HepG2 (cell line): Measurements from ENCODE around the gene RCC1. TPM values are rescaled to one million over a fixed set of nuclear protein-coding genes. Genes with fewer than 3 reads are reported as not detected.

ENCODE experiments used
- ARNT2 ChIP-seq: sonication (generic); formaldehyde crosslinking; IDR thresholded peaks from 2 replicates; pipeline ENCODE4 v1.8.0; 2022; ENCODE audit warnings: mild to moderate bottlenecking, low read depth, missing genetic modification reagents, moderate library complexity
- ATAD3A ChIP-seq: sonication (generic); formaldehyde crosslinking; IDR thresholded peaks from 2 replicates; pipeline ENCODE4 v1.4.0; 2020; ENCODE audit warnings: missing genetic modification reagents
- BRD4 ChIP-seq: sonication (generic); formaldehyde crosslinking; IDR thresholded peaks from 2 replicates; pipeline ENCODE4 v1.4.0; 2020; ENCODE audit warnings: missing genetic modification reagents
- GABPB1 ChIP-seq: IDR thresholded peaks from 2 replicates; pipeline ENCODE4 v1.6.1; 2016; ENCODE audit warnings: mild to moderate bottlenecking, missing genetic modification reagents, moderate library complexity, missing compliant biosample characterization
- HDAC1 ChIP-seq: sonication (generic); formaldehyde crosslinking; IDR thresholded peaks from 2 replicates; pipeline ENCODE4 v1.5.1; 2020; ENCODE audit warnings: mild to moderate bottlenecking, missing genetic modification reagents
- KDM1A ChIP-seq: IDR thresholded peaks from 2 replicates; pipeline ENCODE4 v1.6.1; 2016; ENCODE audit warnings: missing compliant biosample characterization
- KDM6A ChIP-seq: IDR thresholded peaks from 2 replicates; pipeline ENCODE4 v1.6.1; 2016; ENCODE audit warnings: low read depth
- MZF1 ChIP-seq: sonication (generic); formaldehyde crosslinking; IDR thresholded peaks from 2 replicates; pipeline ENCODE4 v1.8.1; 2023; ENCODE audit warnings: mild to moderate bottlenecking, missing genetic modification reagents, borderline replicate concordance
- SOX13 ChIP-seq, 3 experiments: fragments of 450-650 bp in 1 of 3; sonication (generic) in 1 of 3; formaldehyde crosslinking in 1 of 3; IDR thresholded peaks in 2 of 3; conservative IDR thresholded peaks in 1 of 3; 2 replicates each; pipeline versions ENCODE4 v1.5.0 to v1.6.1; 2016 to 2020; ENCODE audit warnings: antibody characterized with exemption in 1 of 3, mild to moderate bottlenecking in 1 of 3, missing compliant biosample characterization in 1 of 3, missing genetic modification reagents in 1 of 3, moderate library complexity in 1 of 3
- SSRP1 ChIP-seq: IDR thresholded peaks from 2 replicates; pipeline ENCODE4 v1.6.1; 2016; ENCODE audit warnings: control low read depth
- ZKSCAN8 ChIP-seq: IDR thresholded peaks from 2 replicates; pipeline ENCODE4 v1.6.1; 2016; ENCODE audit warnings: borderline replicate concordance, missing genetic modification reagents, missing compliant biosample characterization
- ZNF382 ChIP-seq: sonication (generic); formaldehyde crosslinking; IDR thresholded peaks from 2 replicates; pipeline ENCODE4 v1.5.0; 2020; ENCODE audit warnings: missing genetic modification reagents, mild to moderate bottlenecking, borderline replicate concordance
- ZNF430 ChIP-seq: sonication (generic); formaldehyde crosslinking; IDR thresholded peaks from 2 replicates; pipeline ENCODE4 v1.9.0; 2021; ENCODE audit warnings: mild to moderate bottlenecking, missing genetic modification reagents
- ZNF550 ChIP-seq: sonication (generic); formaldehyde crosslinking; IDR thresholded peaks from 2 replicates; pipeline ENCODE4 v1.4.0; 2020; ENCODE audit warnings: mild to moderate bottlenecking, missing genetic modification reagents, borderline replicate concordance
- ZNF816 ChIP-seq: sonication (generic); formaldehyde crosslinking; IDR thresholded peaks from 2 replicates; pipeline ENCODE4 v1.8.0; 2022; ENCODE audit warnings: missing genetic modification reagents, mild to moderate bottlenecking, borderline replicate concordance
- ZSCAN9 ChIP-seq: IDR thresholded peaks from 2 replicates; pipeline ENCODE4 v1.6.1; 2016; ENCODE audit warnings: borderline replicate concordance
- polyA plus RNA-seq, 8 experiments: library from polyadenylated mRNA; depleted of rRNA in 3 of 8; stranded (reverse) in 7 of 8; unstranded in 1 of 8; fragments of >200 nt; fragmentation: Illumina TruSeq in 4 of 8; extraction: Trizol in 4 of 8; gene quantifications; 2 replicates each; pipeline versions ENCODE4 v1.2.1 to v1.2.3, GENCODE V29; 2011 to 2016; ENCODE audit warnings: low read depth in 4 of 8, missing spikeins in 1 of 8, mixed read lengths in 1 of 8; ENCODE audit not compliant: insufficient read depth in 1 of 8
- total RNA-seq, 5 experiments: library from RNA; depleted of rRNA; stranded (reverse); fragments of >200 nt; fragmentation: Illumina TruSeq; extraction: Trizol; gene quantifications; 2 replicates each; pipeline ENCODE4 v1.2.3, GENCODE V29; 2016; ENCODE audit warnings: low read depth in 1 of 5
- TF ChIP-seq, protein P1 (sequence below): sonication (generic); formaldehyde crosslinking; IDR thresholded peaks from one replicate; pipeline ENCODE4 v1.5.1; 2020; ENCODE audit warnings: mild to moderate bottlenecking, missing genetic modification reagents; ENCODE audit errors: not compliant biosample characterization
- TF ChIP-seq, protein P2 (sequence below): sonication (generic); formaldehyde crosslinking; IDR thresholded peaks from 2 replicates; pipeline ENCODE4 v1.4.0; 2020; ENCODE audit warnings: missing genetic modification reagents
- TF ChIP-seq, protein P3 (sequence below): sonication (generic); formaldehyde crosslinking; IDR thresholded peaks from 2 replicates; pipeline ENCODE4 v1.8.0; 2022; ENCODE audit warnings: mild to moderate bottlenecking, missing genetic modification reagents, moderate library complexity

The RCC1 gene
- total and polyA plus RNA-seq, 2 of the 13 experiments (the other 11 are each of a cell fraction or from before 2014, with no cell fraction given) = 47.2 to 80.8 TPM

DNA sequence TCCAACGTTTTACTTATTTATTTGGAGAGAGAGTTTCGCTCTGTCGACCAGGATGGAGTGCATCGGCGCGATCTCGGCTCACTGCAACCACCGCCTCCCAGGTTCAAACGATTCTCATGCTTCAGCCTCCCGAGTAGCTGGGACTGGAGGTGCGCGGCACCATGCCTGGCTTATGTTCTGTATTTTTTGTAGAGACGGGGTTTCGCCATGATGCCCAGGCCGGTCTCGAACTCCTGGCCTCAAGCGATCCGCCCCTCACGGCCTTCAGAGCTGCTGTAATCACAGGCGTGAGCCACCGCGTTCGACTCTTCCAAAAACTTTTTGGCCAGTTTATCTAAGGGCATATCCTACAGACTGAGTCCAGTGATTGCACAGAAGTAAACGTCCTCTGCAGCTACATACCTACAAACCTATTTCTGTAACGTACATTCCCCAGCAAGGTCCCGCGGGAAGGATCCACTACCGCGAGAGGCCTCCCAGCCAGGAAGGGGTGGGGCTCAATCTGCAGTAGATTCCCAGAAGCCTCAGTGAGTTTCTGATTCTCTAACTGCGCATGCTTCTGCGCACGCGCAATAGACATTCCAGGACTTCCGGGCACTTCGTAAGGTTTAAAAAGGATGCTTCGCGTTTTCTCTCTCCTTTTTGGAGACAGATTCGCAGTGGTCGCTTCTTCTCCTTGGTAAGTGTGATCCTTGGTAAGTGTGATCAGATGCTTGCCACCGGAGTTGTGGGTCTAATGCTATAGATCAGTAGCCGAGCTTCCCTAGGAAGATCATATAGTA is at the start of gene RCC1 (continued):
- TF ChIP-seq, protein P1, sequence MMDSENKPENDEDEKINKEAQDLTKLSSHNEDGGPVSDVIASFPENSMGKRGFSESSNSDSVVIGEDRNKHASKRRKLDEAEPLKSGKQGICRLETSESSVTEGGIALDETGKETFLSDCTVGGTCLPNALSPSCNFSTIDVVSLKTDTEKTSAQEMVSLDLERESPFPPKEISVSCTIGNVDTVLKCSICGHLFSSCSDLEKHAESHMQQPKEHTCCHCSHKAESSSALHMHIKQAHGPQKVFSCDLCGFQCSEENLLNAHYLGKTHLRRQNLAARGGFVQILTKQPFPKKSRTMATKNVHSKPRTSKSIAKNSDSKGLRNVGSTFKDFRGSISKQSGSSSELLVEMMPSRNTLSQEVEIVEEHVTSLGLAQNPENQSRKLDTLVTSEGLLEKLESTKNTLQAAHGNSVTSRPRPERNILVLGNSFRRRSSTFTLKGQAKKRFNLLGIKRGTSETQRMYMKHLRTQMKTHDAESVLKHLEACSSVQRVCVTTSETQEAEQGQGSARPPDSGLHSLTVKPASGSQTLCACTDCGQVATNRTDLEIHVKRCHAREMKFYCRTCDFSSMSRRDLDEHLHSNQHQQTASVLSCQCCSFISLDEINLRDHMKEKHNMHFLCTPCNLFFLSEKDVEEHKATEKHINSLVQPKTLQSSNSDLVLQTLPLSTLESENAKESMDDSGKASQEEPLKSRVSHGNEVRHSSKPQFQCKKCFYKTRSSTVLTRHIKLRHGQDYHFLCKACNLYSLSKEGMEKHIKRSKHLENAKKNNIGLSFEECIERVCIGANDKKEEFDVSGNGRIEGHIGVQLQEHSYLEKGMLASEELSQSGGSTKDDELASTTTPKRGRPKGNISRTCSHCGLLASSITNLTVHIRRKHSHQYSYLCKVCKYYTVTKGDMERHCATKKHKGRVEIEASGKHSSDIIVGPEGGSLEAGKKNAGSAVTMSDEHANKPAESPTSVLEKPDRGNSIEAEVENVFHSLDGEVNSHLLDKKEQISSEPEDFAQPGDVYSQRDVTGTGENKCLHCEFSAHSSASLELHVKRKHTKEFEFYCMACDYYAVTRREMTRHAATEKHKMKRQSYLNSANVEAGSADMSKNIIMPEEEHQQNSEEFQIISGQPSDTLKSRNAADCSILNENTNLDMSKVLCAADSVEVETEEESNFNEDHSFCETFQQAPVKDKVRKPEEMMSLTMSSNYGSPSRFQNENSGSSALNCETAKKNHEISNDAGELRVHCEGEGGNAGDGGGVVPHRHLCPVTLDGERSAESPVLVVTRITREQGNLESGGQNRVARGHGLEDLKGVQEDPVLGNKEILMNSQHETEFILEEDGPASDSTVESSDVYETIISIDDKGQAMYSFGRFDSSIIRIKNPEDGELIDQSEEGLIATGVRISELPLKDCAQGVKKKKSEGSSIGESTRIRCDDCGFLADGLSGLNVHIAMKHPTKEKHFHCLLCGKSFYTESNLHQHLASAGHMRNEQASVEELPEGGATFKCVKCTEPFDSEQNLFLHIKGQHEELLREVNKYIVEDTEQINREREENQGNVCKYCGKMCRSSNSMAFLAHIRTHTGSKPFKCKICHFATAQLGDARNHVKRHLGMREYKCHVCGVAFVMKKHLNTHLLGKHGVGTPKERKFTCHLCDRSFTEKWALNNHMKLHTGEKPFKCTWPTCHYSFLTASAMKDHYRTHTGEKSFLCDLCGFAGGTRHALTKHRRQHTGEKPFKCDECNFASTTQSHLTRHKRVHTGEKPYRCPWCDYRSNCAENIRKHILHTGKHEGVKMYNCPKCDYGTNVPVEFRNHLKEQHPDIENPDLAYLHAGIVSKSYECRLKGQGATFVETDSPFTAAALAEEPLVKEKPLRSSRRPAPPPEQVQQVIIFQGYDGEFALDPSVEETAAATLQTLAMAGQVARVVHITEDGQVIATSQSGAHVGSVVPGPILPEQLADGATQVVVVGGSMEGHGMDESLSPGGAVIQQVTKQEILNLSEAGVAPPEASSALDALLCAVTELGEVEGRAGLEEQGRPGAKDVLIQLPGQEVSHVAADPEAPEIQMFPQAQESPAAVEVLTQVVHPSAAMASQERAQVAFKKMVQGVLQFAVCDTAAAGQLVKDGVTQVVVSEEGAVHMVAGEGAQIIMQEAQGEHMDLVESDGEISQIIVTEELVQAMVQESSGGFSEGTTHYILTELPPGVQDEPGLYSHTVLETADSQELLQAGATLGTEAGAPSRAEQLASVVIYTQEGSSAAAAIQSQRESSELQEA (CRISPR knock-in tag) = peak; percentile 44
- TF ChIP-seq GABPB1 (CRISPR knock-in tag) (peak; percentile 77), KDM6A (no peak), SSRP1 (CRISPR knock-in tag) (no peak; the same call in none of the 2 replicates), SOX13 (IDR thresholded peaks at IDR 0.05) (peak; percentile 23; the same call in 1 of the 2 replicates), SOX13 (CRISPR knock-in tag; conservative IDR thresholded peaks at IDR 0.05 in 1 of 2, IDR thresholded peaks at IDR 0.05 in 1 of 2) (no peak), ZNF382 (CRISPR knock-in tag) (no peak), ARNT2 (CRISPR knock-in tag) (peak; percentile 83; the same call in 1 of the 2 replicates), HDAC1 (CRISPR knock-in tag) (no peak; the same call in 1 of the 2 replicates), KDM1A (CRISPR knock-in tag) (peak; percentile 68; the same call in 1 of the 2 replicates), ZNF430 (CRISPR knock-in tag) (no peak), ZKSCAN8 (CRISPR knock-in tag) (peak; percentile 48; the same call in 1 of the 2 replicates), MZF1 (CRISPR knock-in tag) (no peak), ATAD3A (CRISPR knock-in tag) (no peak), ZNF550 (CRISPR knock-in tag) (no peak), ZNF816 (CRISPR knock-in tag) (no peak), ZSCAN9 (peak; percentile 70), BRD4 (no peak)
- TF ChIP-seq, protein P2, sequence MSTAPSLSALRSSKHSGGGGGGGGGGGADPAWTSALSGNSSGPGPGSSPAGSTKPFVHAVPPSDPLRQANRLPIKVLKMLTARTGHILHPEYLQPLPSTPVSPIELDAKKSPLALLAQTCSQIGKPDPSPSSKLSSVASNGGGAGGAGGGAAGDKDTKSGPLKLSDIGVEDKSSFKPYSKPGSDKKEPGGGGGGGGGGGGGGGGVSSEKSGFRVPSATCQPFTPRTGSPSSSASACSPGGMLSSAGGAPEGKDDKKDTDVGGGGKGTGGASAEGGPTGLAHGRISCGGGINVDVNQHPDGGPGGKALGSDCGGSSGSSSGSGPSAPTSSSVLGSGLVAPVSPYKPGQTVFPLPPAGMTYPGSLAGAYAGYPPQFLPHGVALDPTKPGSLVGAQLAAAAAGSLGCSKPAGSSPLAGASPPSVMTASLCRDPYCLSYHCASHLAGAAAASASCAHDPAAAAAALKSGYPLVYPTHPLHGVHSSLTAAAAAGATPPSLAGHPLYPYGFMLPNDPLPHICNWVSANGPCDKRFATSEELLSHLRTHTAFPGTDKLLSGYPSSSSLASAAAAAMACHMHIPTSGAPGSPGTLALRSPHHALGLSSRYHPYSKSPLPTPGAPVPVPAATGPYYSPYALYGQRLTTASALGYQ (CRISPR knock-in tag) = no peak
- TF ChIP-seq, protein P3, sequence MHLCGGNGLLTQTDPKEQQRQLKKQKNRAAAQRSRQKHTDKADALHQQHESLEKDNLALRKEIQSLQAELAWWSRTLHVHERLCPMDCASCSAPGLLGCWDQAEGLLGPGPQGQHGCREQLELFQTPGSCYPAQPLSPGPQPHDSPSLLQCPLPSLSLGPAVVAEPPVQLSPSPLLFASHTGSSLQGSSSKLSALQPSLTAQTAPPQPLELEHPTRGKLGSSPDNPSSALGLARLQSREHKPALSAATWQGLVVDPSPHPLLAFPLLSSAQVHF (CRISPR knock-in tag) = no peak
